Sigmoid colon (tissue), 7 donors: ENCODE results near the gene SMIM28. TPM values are rescaled to one million over a fixed set of nuclear protein-coding genes. Genes with fewer than 3 reads are reported as not detected.

Source experiments
- DNase-seq: peaks from one replicate; pipeline ENCODE4 v3.0.0-alpha.2; 2019
- H3K27ac ChIP-seq, 4 donors: fragments of 200-600 bp; sonication (generic); one replicate each; pipeline ENCODE4 v1.5.1; 2016 to 2019; ENCODE audit warnings: mild to moderate bottlenecking in 1 of 4
- H3K27me3 ChIP-seq, 3 donors: fragments of 200-600 bp; sonication (generic); one replicate each; pipeline ENCODE4 v1.5.1; 2019; ENCODE audit warnings: mild to moderate bottlenecking in 1 of 3
- H3K36me3 ChIP-seq, 4 donors: fragments of 200-600 bp; sonication (generic); one replicate each; pipeline ENCODE4 v1.5.1; 2016 to 2019
- H3K4me1 ChIP-seq, 4 donors: fragments of 200-600 bp; sonication (generic); one replicate each; pipeline ENCODE4 v1.5.1; 2017 to 2019
- H3K4me3 ChIP-seq, 4 donors: fragments of 200-600 bp; sonication (generic); one replicate each; pipeline ENCODE4 v1.5.1; 2017 to 2019; ENCODE audit warnings: mild to moderate bottlenecking in 2 of 4, moderate library complexity in 1 of 4
- H3K9me3 ChIP-seq, 4 donors: fragments of 200-600 bp in 3 of 4; sonication (generic) in 3 of 4; one replicate each; pipeline versions ENCODE4 v1.5.1 to v1.6.1; 2013 to 2019
- EP300 ChIP-seq, 4 donors: sonication (generic); formaldehyde crosslinking; IDR thresholded peaks; one replicate each; pipeline ENCODE4 v1.6.1; 2017; ENCODE audit warnings: antibody characterized with exemption in 4 of 4
- POLR2A ChIP-seq, 2 donors: fragments of 450-650 bp; IDR thresholded peaks; one replicate each; pipeline ENCODE4 v1.6.1; 2016; ENCODE audit warnings: antibody characterized with exemption in 2 of 2, mild to moderate bottlenecking in 2 of 2, moderate library complexity in 2 of 2
- POLR2AphosphoS5 ChIP-seq, 4 donors: sonication (generic); formaldehyde crosslinking; IDR thresholded peaks; one replicate each; pipeline ENCODE4 v1.6.1; 2017; ENCODE audit warnings: antibody characterized with exemption in 4 of 4
- WGBS, 2 donors: extraction: QIAGEN DNeasy Blood & Tissue Kit; methylation state at CpG; one replicate each; pipeline ENCODE4 v1.1.7; 2013; 5-methylcytosine and 5-hydroxymethylcytosine counted together
- intact Hi-C: fragments of 100-400 bp; cut with DNase I; formaldehyde crosslinking; loops from one replicate; pipeline ENCODE4 v1.15.1; 2023
- polyA plus RNA-seq, 3 donors: library from polyadenylated mRNA; stranded (reverse); fragments of 200-250 nt; gene quantifications; one replicate each; pipeline ENCODE4 v1.2.3, GENCODE V29; 2013
- small RNA-seq, 3 donors: library from RNA; depleted of rRNA; stranded (forward); fragments of <200 nt; gene quantifications; one replicate each; pipeline ENCODE3, GENCODE V24; 2016
- total RNA-seq, 4 donors: library from RNA; depleted of rRNA; stranded (reverse); fragments of >200 nt; gene quantifications; one replicate each; pipeline ENCODE4 v1.1.0, GENCODE V29; 2016
- TF ChIP-seq, protein P1 (sequence below), 4 experiments: fragments of 450-650 bp in 3 of 4; fragments of 200-600 bp in 1 of 4; IDR thresholded peaks; one replicate each; pipeline ENCODE4 v1.5.1; 2016 to 2019; ENCODE audit warnings: antibody characterized with exemption in 4 of 4, mild to moderate bottlenecking in 3 of 4, moderate library complexity in 2 of 4
- donor health status: healthy with polysubstance abuse.
- donor health status: Bipolar disorder and iron deficiency.
- donor health status: healthy.

Gene SMIM28
- total and polyA plus RNA-seq, 7 donors: 0.66 to 5.3 (median 4.6) TPM; not detected in 2

GRCh38 chr6:138432063-138432356, 54.3 kb downstream of the SMIM28 start:
- Histone ChIP-seq H3K27ac (no peak overlapping the region), H3K27me3 (no peaks in the 10 kb centered on the region), H3K9me3 (no peaks in the 10 kb centered on the region), H3K36me3 (no peaks in the 10 kb centered on the region), H3K4me1 (peaks cover 0 to 21% (median 15%) of the 10 kb centered on the region in 4 donors), H3K4me3 (no peak overlapping the region)
- TF ChIP-seq POLR2AphosphoS5 (IDR thresholded peaks at IDR 0.05): no peak
- no peak for TF ChIP-seq EP300 (IDR thresholded peaks at IDR 0.05)
- no peak for TF ChIP-seq POLR2A (IDR thresholded peaks at IDR 0.05)
- TF ChIP-seq, protein P1, sequence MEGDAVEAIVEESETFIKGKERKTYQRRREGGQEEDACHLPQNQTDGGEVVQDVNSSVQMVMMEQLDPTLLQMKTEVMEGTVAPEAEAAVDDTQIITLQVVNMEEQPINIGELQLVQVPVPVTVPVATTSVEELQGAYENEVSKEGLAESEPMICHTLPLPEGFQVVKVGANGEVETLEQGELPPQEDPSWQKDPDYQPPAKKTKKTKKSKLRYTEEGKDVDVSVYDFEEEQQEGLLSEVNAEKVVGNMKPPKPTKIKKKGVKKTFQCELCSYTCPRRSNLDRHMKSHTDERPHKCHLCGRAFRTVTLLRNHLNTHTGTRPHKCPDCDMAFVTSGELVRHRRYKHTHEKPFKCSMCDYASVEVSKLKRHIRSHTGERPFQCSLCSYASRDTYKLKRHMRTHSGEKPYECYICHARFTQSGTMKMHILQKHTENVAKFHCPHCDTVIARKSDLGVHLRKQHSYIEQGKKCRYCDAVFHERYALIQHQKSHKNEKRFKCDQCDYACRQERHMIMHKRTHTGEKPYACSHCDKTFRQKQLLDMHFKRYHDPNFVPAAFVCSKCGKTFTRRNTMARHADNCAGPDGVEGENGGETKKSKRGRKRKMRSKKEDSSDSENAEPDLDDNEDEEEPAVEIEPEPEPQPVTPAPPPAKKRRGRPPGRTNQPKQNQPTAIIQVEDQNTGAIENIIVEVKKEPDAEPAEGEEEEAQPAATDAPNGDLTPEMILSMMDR (IDR thresholded peaks at IDR 0.05): no peak
- intact Hi-C loops: no loop called here
- no peak for DNase-seq
- 96% methylated on average over 11 of the region's 11 CpGs for WGBS, 2 donors

Small RNA genes lying within 50 kb of the gene (small RNA-seq; reads per million reads assigned to genes)
- gene AL031003.1: 0 reads per million in 3 donors

Other genes with a start within 250 kb of the SMIM28 start
- gene ARFGEF3, start 216.0 kb upstream of the SMIM28 start, total RNA-seq: 1 to 10 TPM; 1.5 to 3.6 (median 2.8) TPM
- gene ARFGEF3, start 216.0 kb upstream of the SMIM28 start, polyA plus RNA-seq: 1 to 10 TPM; 3.5 to 5.2 (median 3.6) TPM
- gene PBOV1, start 159.4 kb upstream of the SMIM28 start, total RNA-seq: not detected
- not detected for gene PBOV1, start 159.4 kb upstream of the SMIM28 start, polyA plus RNA-seq
- gene HEBP2, start 26.3 kb downstream of the SMIM28 start, total RNA-seq: 10 to 100 TPM; 46.3 to 75.3 (median 65.5) TPM
- gene HEBP2, start 26.3 kb downstream of the SMIM28 start, polyA plus RNA-seq: 10 to 100 TPM; 16.6 to 21.0 (median 19.4) TPM
- 1 to 10 TPM; 6.5 to 8.6 (median 7.0) TPM for gene NHSL1, start 121.6 kb downstream of the SMIM28 start, total RNA-seq
- 10 to 100 TPM; 13.2 to 17.5 (median 16.9) TPM for gene NHSL1, start 121.6 kb downstream of the SMIM28 start, polyA plus RNA-seq